Muscle of leg (tissue), 16 donors: ENCODE data around the gene PFAS. TPM values are rescaled to one million over a fixed set of nuclear protein-coding genes. Genes with fewer than 3 reads are reported as not detected.
"Not testable (repeated sequence)": the region's sequence is repeated elsewhere in the genome, so short reads cannot be mapped to it uniquely, and the experiment has no call there.

Experiments
- DNase-seq: peaks from one replicate; pipeline ENCODE4 v3.0.0; 2013
- H3K27ac ChIP-seq: one replicate; pipeline ENCODE4 v1.5.1; 2013; ENCODE audit warnings: mild to moderate bottlenecking, low read length, control low read depth
- H3K27me3 ChIP-seq: one replicate; pipeline ENCODE4 v1.6.1; 2013; ENCODE audit warnings: low read length; ENCODE audit not compliant: control insufficient read depth, insufficient read depth
- H3K36me3 ChIP-seq: one replicate; pipeline ENCODE4 v1.6.1; 2013; ENCODE audit warnings: low read length; ENCODE audit not compliant: control insufficient read depth, insufficient read depth
- H3K4me1 ChIP-seq: one replicate; pipeline ENCODE4 v1.6.1; 2013; ENCODE audit warnings: low read length; ENCODE audit not compliant: control insufficient read depth, insufficient read depth
- H3K4me3 ChIP-seq: one replicate; pipeline ENCODE4 v1.5.1; 2013; ENCODE audit warnings: low read length, control low read depth
- H3K9me3 ChIP-seq: replicated peaks from 2 replicates; pipeline ENCODE4 v1.6.1; 2013; ENCODE audit warnings: low read depth, low read length; ENCODE audit not compliant: control insufficient read depth
- WGBS: methylation state at CpG from one replicate; pipeline ENCODE4 v1.1.5; 2013; ENCODE audit warnings: missing lambda C conversion rate; ENCODE audit not compliant: insufficient coverage; 5-methylcytosine and 5-hydroxymethylcytosine counted together
- long read RNA-seq, 11 donors: transcript quantifications; one replicate each; lab custom pipeline, GENCODE V29; 2026
- polyA plus RNA-seq, 8 donors: library from polyadenylated mRNA; unstranded; fragments of 120-200 nt; gene quantifications; one replicate each; pipeline versions ENCODE4 v1.2.1 to v1.2.3, GENCODE V29; 2013; ENCODE audit warnings: inconsistent platforms in 1 of 8, low replicate concordance in 1 of 8; ENCODE audit not compliant: insufficient read length in 8 of 8, insufficient read depth in 1 of 8
- total RNA-seq: library from RNA; stranded (reverse); fragments of 120-200 nt; gene quantifications from one replicate; pipeline ENCODE4 v1.2.4, GENCODE V29; 2013

PFAS gene
- 23.1 TPM for total RNA-seq
- 10 to 100 TPM; 21.7 to 32.5 (median 28.1) TPM for polyA plus RNA-seq
- long read RNA-seq, donor 1, full-length matches to known transcripts, result 1 of 1 reads
- long read RNA-seq, donor 1, partial matches to known transcripts, result 0 of 1 reads
- long read RNA-seq, donor 1, other reads (novel, unspliced or antisense), result 0 of 1 reads
- long read RNA-seq, donor 2, result 0 reads
- long read RNA-seq, donor 3, result 0 reads
- long read RNA-seq, donor 4, result 0 reads
- long read RNA-seq, donor 5, full-length matches to known transcripts, result 3 of 36 reads
- long read RNA-seq, donor 5, partial matches to known transcripts, result 33 of 36 reads
- long read RNA-seq, donor 5, other reads (novel, unspliced or antisense), result 0 of 36 reads
- long read RNA-seq, donor 6, result 0 reads
- long read RNA-seq, donor 7, result 0 reads
- long read RNA-seq, donor 8, partial matches to known transcripts, result 18 of 18 reads
- long read RNA-seq, donor 8, other reads (novel, unspliced or antisense), result 0 of 18 reads
- long read RNA-seq, donor 9, result 0 reads
- long read RNA-seq, donor 10, result 0 reads
- long read RNA-seq, donor 11, result 0 reads

GRCh38 chr17:8248751-8249607 is at the start of gene PFAS:
Gene PFAS (plus strand): TSS chr17:8249289. CDS start chr17:8253938, 4,649 bp downstream.
- WGBS, result under 1% methylated on average over 36 of the region's 58 CpGs
- H3K27me3 ChIP-seq, result no peaks in the 10 kb centered on the region
- H3K4me1 ChIP-seq, result peaks cover 10% of the 10 kb centered on the region
- DNase-seq, result peak; percentile 97
- H3K36me3 ChIP-seq, result peaks cover 3% of the 10 kb centered on the region
- peak within 1 kb of the TSS; percentile 100 for H3K27ac ChIP-seq
- H3K4me3 ChIP-seq, result peak within 1 kb of the TSS; percentile 89
- no peaks in the 10 kb centered on the region for H3K9me3 ChIP-seq

GRCh38 chr17:8204761-8205555 is 44.1 kb upstream of the PFAS start:
- H3K4me3 ChIP-seq, result no peak overlapping the region
- H3K4me1 ChIP-seq, result peaks cover 7% of the 10 kb centered on the region
- DNase-seq, result no peak
- H3K36me3 ChIP-seq, result peaks cover 26% of the 10 kb centered on the region
- no peak overlapping the region for H3K27ac ChIP-seq
- WGBS, result 84% methylated on average over 13 of the region's 19 CpGs
- H3K9me3 ChIP-seq, result no peaks in the 10 kb centered on the region
- H3K27me3 ChIP-seq, result no peaks in the 10 kb centered on the region

DNA sequence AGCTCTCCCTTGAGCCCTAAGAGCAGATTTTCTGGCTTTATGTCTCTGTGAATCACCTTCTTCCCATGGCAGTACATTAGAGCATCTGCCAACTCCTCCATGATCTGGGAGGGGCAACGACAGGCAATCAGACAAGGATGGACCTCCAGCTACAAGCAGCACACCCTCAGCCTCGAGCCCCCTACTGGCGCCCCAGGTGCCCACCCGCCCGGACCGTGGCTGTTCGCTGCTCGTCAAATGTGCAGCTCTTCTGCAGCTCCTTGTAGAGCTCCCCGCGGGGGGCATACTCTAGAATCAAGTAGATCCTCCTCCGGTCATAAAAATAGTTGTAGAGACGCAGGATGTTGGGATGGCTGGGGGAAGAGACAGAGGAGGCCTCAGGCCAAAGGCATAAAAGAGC is 42.6 kb upstream of the PFAS start:
- 88% methylated on average over 12 of the region's 12 CpGs for WGBS
- Histone ChIP-seq H3K36me3 (peaks cover 23% of the 10 kb centered on the region), H3K27me3 (no peaks in the 10 kb centered on the region), H3K27ac (no peak overlapping the region), H3K4me3 (no peak overlapping the region), H3K9me3 (no peaks in the 10 kb centered on the region), H3K4me1 (peaks cover 12% of the 10 kb centered on the region)
- DNase-seq, result no peak

DNA sequence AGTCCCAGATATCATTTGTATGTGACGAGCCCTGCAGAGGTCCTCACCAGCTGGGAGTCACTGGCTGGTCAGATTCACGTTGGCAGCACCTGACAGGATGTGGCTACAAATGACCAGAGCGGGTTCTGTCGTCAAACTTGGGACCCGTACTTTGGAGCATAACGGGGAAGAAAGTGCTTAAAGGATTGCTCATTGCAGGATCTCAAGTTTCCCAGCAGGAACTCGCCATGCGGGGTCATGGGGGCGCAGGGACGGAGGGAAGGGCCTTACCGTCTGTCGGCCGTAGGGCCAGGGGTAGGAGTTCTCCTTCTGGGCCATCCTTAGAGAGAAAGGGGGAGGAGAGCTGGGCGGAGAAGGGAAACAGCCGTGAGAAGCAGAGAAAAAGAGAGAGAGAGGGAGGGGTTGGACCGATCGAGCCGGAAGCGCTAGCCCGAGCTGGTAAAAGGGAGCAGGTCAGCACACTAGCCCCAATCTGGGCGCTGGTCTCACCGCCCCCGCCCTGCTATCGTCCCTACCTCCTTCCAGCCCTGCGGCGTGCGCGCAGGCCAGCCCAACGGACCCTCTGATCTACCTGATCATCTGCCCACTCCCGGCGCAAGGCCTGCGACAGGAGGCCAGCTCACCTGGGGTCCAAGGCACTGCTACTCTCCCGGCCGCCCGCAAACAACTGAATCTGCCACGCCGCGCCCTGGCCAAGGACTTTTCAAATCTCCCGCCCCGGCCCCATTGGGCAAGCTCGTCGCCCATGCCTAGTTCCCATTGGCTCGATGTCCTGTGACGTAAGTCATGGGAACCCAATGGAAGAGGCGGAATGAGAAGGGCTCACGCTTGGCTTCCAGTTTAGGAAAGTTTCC is 39.0 kb upstream of the PFAS start, which contains the start of gene AURKB:
Gene AURKB, minus strand, starts transcription at position 669 of the 854 bp plus-strand sequence. Its CDS starts 351 bp downstream, at position 318.
- Histone ChIP-seq H3K36me3 (peaks cover 12% of the 10 kb centered on the region), H3K9me3 (no peaks in the 10 kb centered on the region), H3K4me1 (peaks cover 12% of the 10 kb centered on the region), H3K27me3 (peaks cover 4% of the 10 kb centered on the region), H3K4me3 (peak within 1 kb of the TSS; percentile 64), H3K27ac (peak within 1 kb of the TSS; percentile 96)
- under 1% methylated on average over 45 of the region's 46 CpGs for WGBS
- peak; percentile 99 for DNase-seq

GRCh38 chr17:8210761-8211458 is 38.2 kb upstream of the PFAS start:
- H3K4me1 ChIP-seq, result peaks cover 12% of the 10 kb centered on the region
- peak overlapping the region; percentile 64 for H3K4me3 ChIP-seq
- H3K36me3 ChIP-seq, result peaks cover 11% of the 10 kb centered on the region
- H3K27me3 ChIP-seq, result peaks cover 4% of the 10 kb centered on the region
- no peaks in the 10 kb centered on the region for H3K9me3 ChIP-seq
- no peak for DNase-seq
- peak overlapping the region; percentile 96 for H3K27ac ChIP-seq
- 0% methylated on average over 5 of the region's 22 CpGs for WGBS

DNA sequence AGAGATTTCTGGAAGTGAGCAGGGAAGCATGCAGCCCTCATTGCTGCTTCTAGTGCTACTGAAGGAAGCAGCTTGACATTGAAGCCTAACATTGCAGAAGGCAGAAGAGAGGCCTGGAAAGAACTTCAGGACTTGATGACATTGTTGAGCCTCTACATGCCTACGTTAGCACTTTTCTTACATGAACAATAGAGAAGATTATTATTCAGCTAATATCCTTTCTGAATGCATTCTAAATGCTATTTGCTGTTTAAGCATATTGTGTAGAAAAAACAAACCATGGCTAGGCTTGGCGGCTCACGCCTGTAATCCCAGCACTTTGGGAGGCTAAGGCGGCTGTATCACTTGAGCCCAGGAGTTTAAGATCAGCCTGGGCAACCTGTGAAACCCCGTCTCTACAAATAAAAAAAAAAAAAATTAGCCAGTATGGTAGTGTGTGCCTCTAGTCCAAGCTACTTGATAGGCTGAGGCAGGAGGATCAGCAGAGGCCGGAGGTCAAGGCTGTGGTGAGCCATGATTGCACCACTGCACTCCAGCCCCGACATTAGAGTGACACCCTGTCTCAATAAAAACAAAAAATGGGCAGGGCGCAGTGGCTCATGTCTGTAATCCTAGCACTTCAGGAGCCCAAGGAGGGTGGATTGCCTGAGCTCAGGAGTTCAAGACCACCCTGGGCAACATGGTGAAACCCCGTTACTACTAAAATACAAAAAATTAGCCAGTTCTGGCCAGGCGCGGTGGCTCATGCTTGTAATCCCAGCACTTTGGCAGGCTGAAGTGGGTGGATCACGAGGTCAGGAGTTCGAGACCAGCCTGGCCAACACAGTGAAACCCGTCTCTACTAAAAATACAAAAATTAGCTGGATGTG is 36.5 kb upstream of the PFAS start:
- WGBS, result 66% methylated on average over 5 of the region's 14 CpGs
- no peak for DNase-seq
- Histone ChIP-seq H3K27me3 (peaks cover 4% of the 10 kb centered on the region), H3K36me3 (peaks cover under 1% of the 10 kb centered on the region), H3K4me3 (no peak overlapping the region), H3K27ac (no peak overlapping the region), H3K4me1 (peaks cover 12% of the 10 kb centered on the region), H3K9me3 (no peaks in the 10 kb centered on the region)

DNA sequence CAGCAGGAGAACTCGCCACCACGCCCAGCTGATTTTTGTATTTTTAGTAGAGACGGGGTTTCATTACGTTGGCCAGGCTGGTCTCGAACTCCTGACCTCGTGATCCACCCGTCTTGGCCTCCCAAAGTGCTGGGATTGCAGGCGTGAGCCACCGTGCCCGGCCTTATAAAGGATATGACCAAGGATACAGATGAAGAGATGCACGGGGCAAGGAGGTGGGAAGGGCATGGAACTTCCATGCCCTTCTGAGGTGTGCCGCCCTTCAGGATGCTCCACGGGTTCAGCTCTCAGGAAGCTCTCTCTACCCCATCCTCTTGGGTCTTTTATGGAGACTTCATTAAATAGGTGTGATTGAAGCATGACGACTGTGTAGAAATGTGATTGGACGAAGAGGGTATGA is 35.1 kb upstream of the PFAS start:
- H3K4me1 ChIP-seq, result peaks cover 12% of the 10 kb centered on the region
- WGBS, result 86% methylated on average over 5 of the region's 15 CpGs
- not testable (repeated sequence) for H3K27ac ChIP-seq, H3K9me3 ChIP-seq, H3K4me3 ChIP-seq, H3K36me3 ChIP-seq, H3K27me3 ChIP-seq, DNase-seq
